Loucy (cell line): ENCODE data around the gene ACAA1.

ENCODE experiments used
- H2AFZ ChIP-seq: fragments of 200-600 bp; sonication (generic); 2 replicates; pipeline ENCODE4 v1.6.0; 2016; ENCODE audit warnings: antibody characterized with exemption, mild to moderate bottlenecking, low read length, moderate library complexity
- H3F3A ChIP-seq: fragments of 200-600 bp; 2 replicates; pipeline ENCODE4 v1.6.0; 2016; ENCODE audit warnings: antibody characterized with exemption, low read depth, mild to moderate bottlenecking
- H3K27me3 ChIP-seq: fragments of 200-600 bp; sonication (generic); 2 replicates; pipeline ENCODE4 v1.6.1; 2014; ENCODE audit warnings: low read length, mild to moderate bottlenecking; ENCODE audit not compliant: insufficient read depth, poor library complexity, severe bottlenecking
- H3K36me3 ChIP-seq: fragments of 200-600 bp; sonication (generic); 2 replicates; pipeline ENCODE4 v1.6.1; 2016; ENCODE audit warnings: low read length; ENCODE audit not compliant: insufficient read depth
- H3K4me1 ChIP-seq: fragments of 200-600 bp; sonication (generic); 2 replicates; pipeline ENCODE4 v1.5.1; 2014; ENCODE audit warnings: low read length, mild to moderate bottlenecking; ENCODE audit not compliant: insufficient read depth, poor library complexity, severe bottlenecking
- H3K4me2 ChIP-seq: fragments of 200-600 bp; sonication (generic); 2 replicates; pipeline ENCODE4 v1.6.0; 2014; ENCODE audit warnings: antibody characterized with exemption, low read length, low read depth, mild to moderate bottlenecking; ENCODE audit not compliant: poor library complexity, severe bottlenecking
- H3K4me3 ChIP-seq: fragments of 200-600 bp; sonication (generic); 2 replicates; pipeline ENCODE4 v1.5.1; 2014; ENCODE audit warnings: low read length, mild to moderate bottlenecking, mixed read lengths; ENCODE audit not compliant: poor library complexity, severe bottlenecking
- H3K79me2 ChIP-seq: fragments of 200-600 bp; sonication (generic); 2 replicates; pipeline ENCODE4 v1.6.1; 2014; ENCODE audit warnings: low read length; ENCODE audit not compliant: insufficient read depth
- H3K9ac ChIP-seq: fragments of 200-600 bp; sonication (generic); 2 replicates; pipeline ENCODE4 v1.6.0; 2014; ENCODE audit warnings: mild to moderate bottlenecking, low read depth, low read length, moderate library complexity; ENCODE audit not compliant: poor library complexity, severe bottlenecking
- H3K9me2 ChIP-seq: fragments of 200-600 bp; sonication (generic); replicated peaks from 2 replicates; pipeline ENCODE4 v1.6.1; 2016; ENCODE audit warnings: low read depth, low read length, mixed read lengths
- H3K9me3 ChIP-seq: fragments of 200-600 bp; sonication (generic); 2 replicates; pipeline ENCODE4 v1.6.1; 2014; ENCODE audit warnings: mild to moderate bottlenecking, antibody characterized with exemption, low read length, low read depth; ENCODE audit not compliant: insufficient read depth
- H4K20me1 ChIP-seq: fragments of 200-600 bp; sonication (generic); 2 replicates; pipeline ENCODE4 v1.6.0; 2014; ENCODE audit warnings: antibody characterized with exemption, low read length, mild to moderate bottlenecking; ENCODE audit not compliant: insufficient read depth, poor library complexity, severe bottlenecking
- CTCF ChIP-seq: fragments of 200-600 bp; sonication (generic); conservative IDR thresholded peaks from 2 replicates; pipeline ENCODE4 v1.5.1; 2014; ENCODE audit warnings: mild to moderate bottlenecking, antibody characterized with exemption, low read length
- EZH2phosphoT487 ChIP-seq: fragments of 200-600 bp; IDR thresholded peaks from 2 replicates; pipeline ENCODE4 v1.6.1; 2018; ENCODE audit warnings: antibody characterized with exemption, mild to moderate bottlenecking, moderate library complexity, borderline replicate concordance

Gene ACAA1

GRCh38 chr3:38126121-38126892 lies 10.6 kb downstream of the ACAA1 start:
- Histone ChIP-seq H3K9me2 (no peaks in the 10 kb centered on the region), H2AFZ (no peak overlapping the region), H3K36me3 (peaks cover 68% of the 10 kb centered on the region; the same call in 1 of the 2 replicates), H3K9me3 (no peaks in the 10 kb centered on the region), H3K4me3 (no peak overlapping the region), H3K9ac (no peak overlapping the region), H3K27me3 (no peaks in the 10 kb centered on the region), H4K20me1 (peaks cover 4% of the 10 kb centered on the region), H3K79me2 (no peaks in the 10 kb centered on the region), H3K4me2 (no peak overlapping the region), H3F3A (no peaks in the 10 kb centered on the region), H3K4me1 (no peaks in the 10 kb centered on the region)
- no peak for TF ChIP-seq EZH2phosphoT487
- no peak for TF ChIP-seq CTCF

DNA sequence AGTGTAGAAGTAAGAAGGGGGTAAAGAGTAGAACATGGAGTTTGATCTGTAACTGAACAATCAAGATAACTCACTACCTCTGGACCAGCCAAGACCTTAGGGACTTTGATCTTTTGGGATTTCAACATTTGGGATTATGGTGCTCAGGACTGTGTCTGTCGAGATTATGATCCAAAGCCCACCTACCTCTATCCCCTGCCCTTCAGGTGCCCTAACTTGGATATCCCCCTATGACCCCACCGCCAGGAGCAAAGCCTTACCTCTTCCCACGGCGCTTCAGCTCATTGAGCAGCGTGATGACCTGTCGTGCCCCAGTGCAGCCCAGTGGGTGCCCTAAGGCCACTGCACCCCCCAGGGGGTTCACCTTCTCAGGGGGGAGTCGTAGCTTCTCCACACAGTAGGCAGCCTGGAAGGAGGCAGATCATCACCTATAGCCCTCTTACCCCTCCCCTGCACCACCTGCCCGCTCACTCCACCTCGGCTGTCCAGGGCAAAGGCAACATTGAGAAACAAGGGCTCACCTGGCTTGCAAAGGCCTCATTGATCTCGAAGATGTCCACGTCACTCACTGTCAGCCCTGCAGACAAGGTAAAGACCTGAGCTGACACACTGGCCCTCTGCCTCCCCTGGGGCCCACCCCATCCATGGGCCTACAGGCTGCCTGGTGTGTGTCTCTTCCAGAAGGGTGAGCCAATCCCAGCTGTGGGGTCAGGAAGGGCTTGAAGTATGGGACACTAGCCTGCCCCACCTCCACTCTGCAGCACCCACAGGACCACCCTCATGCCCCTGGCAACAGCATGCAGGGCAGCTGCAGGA lies 11.4 kb downstream of the ACAA1 start:
- Histone ChIP-seq H3K9ac (no peak overlapping the region), H3K36me3 (peaks cover 66% of the 10 kb centered on the region; the same call in 1 of the 2 replicates), H3F3A (no peaks in the 10 kb centered on the region)

More for the DNA sequence above, 11.4 kb downstream of the ACAA1 start:
- TF ChIP-seq CTCF (no peak), EZH2phosphoT487 (no peak)
- Histone ChIP-seq H4K20me1 (no peaks in the 10 kb centered on the region), H3K27me3 (no peaks in the 10 kb centered on the region), H3K4me1 (no peaks in the 10 kb centered on the region), H3K79me2 (no peaks in the 10 kb centered on the region), H2AFZ (no peak overlapping the region), H3K4me2 (no peak overlapping the region), H3K9me2 (no peaks in the 10 kb centered on the region), H3K9me3 (no peaks in the 10 kb centered on the region), H3K4me3 (no peak overlapping the region)
